Thyroid gland (tissue), 4 donors: ENCODE measurements around the gene CREB5.

Experiments used
- POLR2A ChIP-seq, 2 donors: fragments of 450-650 bp; IDR thresholded peaks; one replicate each; pipeline ENCODE4 v1.6.1; 2017; ENCODE audit warnings: antibody characterized with exemption in 2 of 2, mild to moderate bottlenecking in 2 of 2, moderate library complexity in 1 of 2
- TF ChIP-seq, protein P1 (sequence below), 6 experiments: fragments of 200-600 bp in 3 of 6; fragments of 450-650 bp in 3 of 6; sonication (generic) in 3 of 6; IDR thresholded peaks; one replicate each; pipeline ENCODE4 v1.5.1; 2016 to 2019; ENCODE audit warnings: antibody characterized with exemption in 6 of 6, mild to moderate bottlenecking in 2 of 6, inconsistent platforms in 1 of 6, moderate library complexity in 1 of 6

DNA sequence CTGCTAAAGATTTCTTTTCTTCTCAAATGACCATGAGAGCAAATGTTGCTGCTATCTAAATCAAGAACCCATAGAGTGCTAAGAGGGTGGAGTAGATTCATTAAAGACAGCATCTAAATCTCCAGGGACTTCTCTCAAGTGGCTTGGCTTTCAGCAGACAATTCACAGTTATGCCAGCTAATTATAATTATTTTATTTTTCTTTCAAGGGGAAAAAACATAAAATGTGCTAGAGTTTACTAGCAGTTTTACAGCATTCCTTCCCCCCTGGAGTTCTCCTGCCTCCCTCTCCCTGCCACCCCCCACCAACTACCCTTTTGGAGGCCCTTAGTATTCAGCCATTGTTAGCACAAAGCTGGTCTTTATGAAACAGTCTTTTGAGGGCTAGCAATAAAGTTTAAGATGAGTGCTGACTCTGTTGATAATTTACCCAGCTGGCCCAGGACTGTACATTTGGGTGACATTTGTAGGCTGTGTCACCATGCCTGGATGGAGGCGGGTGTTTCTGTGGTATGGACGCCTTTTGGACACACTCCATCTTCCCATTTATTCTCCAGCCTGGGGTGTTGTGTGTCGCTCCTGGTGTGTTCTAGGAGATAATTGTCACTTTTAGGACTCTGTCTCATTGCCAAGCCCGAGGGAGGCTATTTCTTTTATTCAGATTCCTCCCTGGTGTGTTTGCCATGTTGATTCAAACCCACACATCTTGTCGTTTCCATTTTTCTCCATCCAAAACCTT lies 160.2 kb downstream of the CREB5 start:
- TF ChIP-seq, protein P1, sequence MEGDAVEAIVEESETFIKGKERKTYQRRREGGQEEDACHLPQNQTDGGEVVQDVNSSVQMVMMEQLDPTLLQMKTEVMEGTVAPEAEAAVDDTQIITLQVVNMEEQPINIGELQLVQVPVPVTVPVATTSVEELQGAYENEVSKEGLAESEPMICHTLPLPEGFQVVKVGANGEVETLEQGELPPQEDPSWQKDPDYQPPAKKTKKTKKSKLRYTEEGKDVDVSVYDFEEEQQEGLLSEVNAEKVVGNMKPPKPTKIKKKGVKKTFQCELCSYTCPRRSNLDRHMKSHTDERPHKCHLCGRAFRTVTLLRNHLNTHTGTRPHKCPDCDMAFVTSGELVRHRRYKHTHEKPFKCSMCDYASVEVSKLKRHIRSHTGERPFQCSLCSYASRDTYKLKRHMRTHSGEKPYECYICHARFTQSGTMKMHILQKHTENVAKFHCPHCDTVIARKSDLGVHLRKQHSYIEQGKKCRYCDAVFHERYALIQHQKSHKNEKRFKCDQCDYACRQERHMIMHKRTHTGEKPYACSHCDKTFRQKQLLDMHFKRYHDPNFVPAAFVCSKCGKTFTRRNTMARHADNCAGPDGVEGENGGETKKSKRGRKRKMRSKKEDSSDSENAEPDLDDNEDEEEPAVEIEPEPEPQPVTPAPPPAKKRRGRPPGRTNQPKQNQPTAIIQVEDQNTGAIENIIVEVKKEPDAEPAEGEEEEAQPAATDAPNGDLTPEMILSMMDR (IDR thresholded peaks at IDR 0.05): no peak
- no peak for TF ChIP-seq POLR2A (IDR thresholded peaks at IDR 0.05)
